GM19468 (cell line): ENCODE measurements around the gene ABCC5.
"Not testable (repeated sequence)": the region's sequence is repeated elsewhere in the genome, so short reads cannot be mapped to it uniquely, and the experiment has no call there.

Experiments
- ATAC-seq: cut with Tn5 transposase; IDR thresholded peaks from one replicate; pipeline ENCODE4 v1.9.1; 2021; ENCODE audit warnings: mild to moderate bottlenecking, moderate library complexity, moderate number of reproducible peaks; ENCODE audit not compliant: unreplicated experiment; ENCODE audit errors: extremely low read depth

ABCC5 gene

GRCh38 chr3:184016811-184017671, 643 bp downstream of the ABCC5 start:
- peak; percentile 10 for ATAC-seq

- ATAC-seq: no peak
These were observed 1.5 kb downstream of the ABCC5 start for GRCh38 chr3:184016169-184016570.

GRCh38 chr3:184015381-184016019, 2.2 kb downstream of the ABCC5 start:
- ATAC-seq: no peak

GRCh38 chr3:184011937-184012889, 5.5 kb downstream of the ABCC5 start:
- ATAC-seq: no peak

- ATAC-seq: no peak
These were observed 6.3 kb downstream of the ABCC5 start for GRCh38 chr3:184011230-184011876.

- no peak for ATAC-seq
These were observed 9.5 kb downstream of the ABCC5 start for GRCh38 chr3:184008161-184008560.

DNA sequence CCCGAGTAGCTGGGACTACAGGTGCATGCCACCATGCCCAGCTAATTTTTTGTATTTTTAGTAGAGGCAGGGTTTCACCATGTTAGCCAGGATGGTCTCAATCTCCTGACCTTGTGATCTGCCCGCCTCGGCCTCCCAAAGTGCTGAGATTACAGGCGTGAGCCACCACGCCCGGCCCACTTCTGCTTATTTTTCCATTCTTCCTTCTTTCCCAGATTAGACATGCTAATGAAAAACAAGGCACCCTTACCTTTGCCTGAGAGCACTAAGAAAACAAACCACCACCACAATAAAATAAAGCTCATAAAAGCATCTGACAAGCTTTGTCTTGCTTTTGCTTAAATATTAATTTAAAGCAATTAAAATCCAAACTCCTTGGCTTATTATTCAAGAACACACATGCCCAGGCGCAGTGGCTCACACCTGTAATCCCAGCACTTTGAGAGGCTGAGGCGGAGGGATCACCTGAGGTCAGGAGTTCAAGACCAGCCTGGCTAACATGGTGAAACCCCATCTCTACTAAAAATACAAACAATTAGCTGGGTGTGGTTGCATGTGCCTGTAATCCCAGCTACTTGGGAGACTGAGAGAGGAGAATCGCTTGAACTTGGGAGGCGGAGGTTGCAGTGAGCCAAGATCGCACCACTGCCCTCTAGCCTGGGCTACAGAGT, 10.4 kb downstream of the ABCC5 start:
- not testable (repeated sequence) for ATAC-seq

- peak; percentile 87 for ATAC-seq
These were observed 11.7 kb downstream of the ABCC5 start for GRCh38 chr3:184005941-184006507.

DNA sequence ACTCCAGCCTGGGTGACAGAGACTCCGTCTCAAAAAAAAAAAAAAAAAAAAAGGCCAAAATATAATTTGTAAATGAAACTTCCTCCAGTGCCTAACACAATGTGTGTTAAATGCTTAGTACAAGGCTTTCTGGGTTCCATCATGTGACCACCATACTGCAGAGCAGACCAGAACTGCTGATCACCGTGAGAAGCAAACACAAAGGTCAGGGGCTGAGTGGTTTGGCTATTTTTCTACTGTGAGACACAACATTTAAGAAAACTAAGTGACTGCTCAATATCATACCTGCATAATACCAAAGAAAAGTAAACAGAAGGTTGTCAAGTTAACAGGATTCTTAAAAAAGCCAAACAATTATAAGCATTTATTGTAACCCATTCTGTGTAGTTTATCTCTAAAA, 13.2 kb downstream of the ABCC5 start:
- ATAC-seq: no peak

GRCh38 chr3:184003187-184003967, 14.3 kb downstream of the ABCC5 start:
- ATAC-seq: no peak

DNA sequence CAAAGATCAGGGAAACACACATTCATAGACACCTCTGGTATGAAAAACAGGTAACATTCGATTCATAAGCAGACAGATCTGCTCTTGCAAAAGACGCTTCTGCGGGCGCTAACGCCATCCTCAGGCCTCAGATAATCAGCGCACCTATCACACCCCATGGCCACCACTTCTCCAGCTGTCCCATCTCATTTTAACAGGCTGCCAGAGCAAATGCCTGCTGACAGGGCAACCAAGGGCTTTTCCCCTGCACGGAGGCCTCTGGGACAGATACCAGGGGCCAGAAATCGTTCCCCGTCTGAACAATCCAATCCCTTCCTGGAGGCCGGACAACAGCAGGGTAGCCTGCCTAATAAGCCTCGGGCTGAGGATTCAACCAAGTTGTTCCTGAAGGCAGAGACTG, 15.2 kb downstream of the ABCC5 start:
- no peak for ATAC-seq

DNA sequence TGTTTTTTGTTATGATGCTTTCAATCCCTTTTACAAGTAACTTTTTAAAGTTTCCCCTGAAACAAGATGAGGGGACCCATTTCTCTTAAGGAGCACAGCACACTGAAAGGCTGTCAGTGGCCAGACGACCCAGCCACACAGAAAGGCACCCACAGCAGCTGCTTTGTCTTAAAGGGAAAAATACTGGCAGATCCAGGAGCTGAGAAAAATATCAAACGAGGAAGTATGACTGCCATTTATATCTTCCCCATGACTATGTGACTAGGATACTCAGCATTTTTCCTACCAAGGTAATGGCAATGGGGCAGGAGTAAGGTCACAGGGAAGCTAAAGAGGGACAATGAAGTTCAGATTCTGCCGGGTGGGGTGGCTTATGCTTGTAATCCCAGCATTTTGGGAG, 15.9 kb downstream of the ABCC5 start:
- no peak for ATAC-seq

GRCh38 chr3:183991403-183991802, 26.3 kb downstream of the ABCC5 start:
- ATAC-seq: no peak

- no peak for ATAC-seq
These were observed 29.4 kb downstream of the ABCC5 start for GRCh38 chr3:183988216-183988790.

DNA sequence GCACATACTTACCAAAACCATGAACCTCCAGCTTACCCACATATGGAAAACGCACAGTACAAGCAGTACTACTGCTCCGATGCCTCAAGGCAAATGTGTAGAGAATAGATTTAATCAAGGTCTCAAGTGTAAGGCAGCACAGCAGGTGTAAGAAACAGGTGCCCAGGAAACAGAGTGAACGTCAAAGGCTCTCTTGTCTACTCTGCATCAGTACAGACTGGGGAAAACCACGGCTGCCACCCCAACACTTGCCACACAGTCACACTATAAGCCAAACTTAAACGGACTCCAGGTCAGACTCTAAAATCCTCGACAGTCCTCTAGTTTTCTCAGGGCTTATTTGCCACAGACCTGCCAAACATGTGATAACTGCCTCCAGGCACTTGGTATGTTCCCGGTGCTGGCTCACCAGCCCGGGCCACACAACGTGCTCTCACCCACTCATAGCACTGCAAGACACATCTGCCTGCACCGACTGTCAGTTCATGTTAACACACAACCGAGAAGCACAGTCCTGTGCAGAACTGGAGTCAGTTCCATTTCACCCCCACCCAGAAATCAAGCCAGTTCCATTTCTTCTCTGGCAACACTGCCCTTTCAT, 30.6 kb downstream of the ABCC5 start:
- ATAC-seq: no peak

GRCh38 chr3:183984749-183985729, 32.6 kb downstream of the ABCC5 start:
- no peak for ATAC-seq
